HCT116 (cell line): ENCODE results near the gene ZSWIM3. TPM values are rescaled to one million over a fixed set of nuclear protein-coding genes. Genes with fewer than 3 reads are reported as not detected.

Source experiments
- ATAC-seq: fragments of 200-7000 bp; cut with Tn5 transposase; 2 replicates; pipeline ENCODE4 v1.9.1; 2020; ENCODE audit warnings: mild to moderate bottlenecking, moderate library complexity
- BruUV-seq: library from RNA; stranded (reverse); fragments of 400-500 nt; replicated peaks from 2 replicates; lab custom pipeline; 2021; lab: Mats Ljungman, UMichigan
- CTCF ChIA-PET: fragments of 300-600 bp; sonication (Branson Sonifier 250); formaldehyde crosslinking; loops from one replicate; lab custom pipeline; 2021; ENCODE audit warnings: antibody characterized with exemption; lab: Charles Lee
- POLR2A ChIA-PET: fragments of 300-600, 350-600 bp; sonication (Branson Sonifier 250); formaldehyde crosslinking; loops from one replicate; lab custom pipeline; 2021; ENCODE audit warnings: antibody characterized with exemption; lab: Charles Lee
- RAD21 ChIA-PET, 2 experiments: fragments of 300-600 bp; sonication (Branson Sonifier 250); formaldehyde crosslinking; loops; one replicate each; lab custom pipeline; 2023; ENCODE audit warnings: low total read pairs in 2 of 2; ENCODE audit not compliant: uncharacterized antibody in 2 of 2, unreplicated experiment in 2 of 2, low non-redundant PET in 1 of 2; lab: Charles Lee
- DNase-seq: peaks from one replicate; pipeline ENCODE4 v3.0.0-alpha.2; 2010; ENCODE audit warnings: low read depth, low spot score
- H2AFZ ChIP-seq: fragments of 200-600 bp; shearing (Covaris generic), sonication (generic); 2 replicates; pipeline ENCODE4 v1.6.1; 2017; ENCODE audit warnings: low read depth, mixed run types, mixed read lengths, antibody characterized with exemption, low read length; ENCODE audit not compliant: poor library complexity, severe bottlenecking
- H3K27ac ChIP-seq: 2 replicates; pipeline ENCODE4 v1.5.1; 2012; ENCODE audit warnings: low read depth, low read length
- H3K27me3 ChIP-seq: fragments of 200-600 bp; sonication (generic); 2 replicates; pipeline ENCODE4 v1.6.1; 2016; ENCODE audit warnings: mixed run types, low read length, mixed read lengths; ENCODE audit not compliant: insufficient read depth
- H3K36me3 ChIP-seq, 2 experiments: fragments of 200-500 bp in 1 of 2; fragments of 200-600 bp in 1 of 2; sonication (Bioruptor generic) in 1 of 2; sonication (generic) in 1 of 2; 2 replicates each; pipeline versions ENCODE4 v1.5.1 to v1.6.1; 2014 to 2016; ENCODE audit warnings: low read length in 2 of 2, inconsistent platforms in 1 of 2, mixed read lengths in 1 of 2, mixed run types in 1 of 2; ENCODE audit not compliant: insufficient read depth in 2 of 2, control insufficient read depth in 1 of 2
- H3K4me1 ChIP-seq, 2 experiments: fragments of 200-600 bp in 1 of 2; sonication (generic) in 1 of 2; 2 replicates each; pipeline versions ENCODE4 v1.5.1 to v1.6.1; 2012 to 2017; ENCODE audit warnings: low read length in 2 of 2, inconsistent platforms in 1 of 2, mild to moderate bottlenecking in 1 of 2, mixed read lengths in 1 of 2, mixed run types in 1 of 2, moderate library complexity in 1 of 2; ENCODE audit not compliant: insufficient read depth in 2 of 2, control insufficient read depth in 1 of 2
- H3K4me2 ChIP-seq: fragments of 200-600 bp; sonication (generic); 2 replicates; pipeline ENCODE4 v1.6.1; 2017; ENCODE audit warnings: mixed run types, low read length, mixed read lengths
- H3K4me3 ChIP-seq, 2 experiments: fragments of 200-600 bp in 1 of 2; sonication (generic) in 1 of 2; replicated peaks in 1 of 2; 2 replicates each; pipeline ENCODE4 v1.5.1; 2011 to 2016; ENCODE audit warnings: low read length in 2 of 2, control low read depth in 1 of 2, low read depth in 1 of 2, mild to moderate bottlenecking in 1 of 2, mixed read lengths in 1 of 2, mixed run types in 1 of 2
- H3K79me2 ChIP-seq: fragments of 200-600 bp; sonication (generic); 2 replicates; pipeline ENCODE4 v1.6.1; 2017; ENCODE audit warnings: mild to moderate bottlenecking, mixed run types, low read length, moderate library complexity, mixed read lengths; ENCODE audit not compliant: insufficient read depth
- H3K9ac ChIP-seq: fragments of 200-600 bp; sonication (generic); 2 replicates; pipeline ENCODE4 v1.6.1; 2016; ENCODE audit warnings: low read length, mixed read lengths
- H3K9me2 ChIP-seq: fragments of 200-600 bp; sonication (generic), shearing (Covaris generic); 2 replicates; pipeline ENCODE4 v1.6.1; 2017; ENCODE audit warnings: mixed run types, mild to moderate bottlenecking, moderate library complexity; ENCODE audit not compliant: insufficient read depth
- H3K9me3 ChIP-seq, 2 experiments: fragments of 200-500 bp in 1 of 2; fragments of 200-600 bp in 1 of 2; sonication (Bioruptor generic) in 1 of 2; sonication (generic) in 1 of 2; 2 replicates each; pipeline ENCODE4 v1.6.1; 2014 to 2017; ENCODE audit warnings: low read length in 2 of 2, mixed read lengths in 2 of 2, inconsistent platforms in 1 of 2, low read depth in 1 of 2, mild to moderate bottlenecking in 1 of 2, mixed run types in 1 of 2, moderate library complexity in 1 of 2; ENCODE audit not compliant: control insufficient read depth in 1 of 2, insufficient read depth in 1 of 2
- H4K20me1 ChIP-seq: fragments of 200-600 bp; sonication (generic), shearing (Covaris generic); 2 replicates; pipeline ENCODE4 v1.6.1; 2017; ENCODE audit warnings: mixed run types, mild to moderate bottlenecking, moderate library complexity; ENCODE audit not compliant: insufficient read depth
- ATF3 ChIP-seq: IDR thresholded peaks from 2 replicates; pipeline ENCODE4 v1.6.1; 2012
- CBX3 ChIP-seq: IDR thresholded peaks from 2 replicates; pipeline ENCODE4 v1.6.1; 2012; ENCODE audit warnings: low read depth
- CEBPB ChIP-seq: IDR thresholded peaks from 2 replicates; pipeline ENCODE4 v1.6.1; 2012; ENCODE audit warnings: low read depth
- EGR1 ChIP-seq: IDR thresholded peaks from 2 replicates; pipeline ENCODE4 v1.6.1; 2012; ENCODE audit warnings: low read depth
- ELF1 ChIP-seq: IDR thresholded peaks from 2 replicates; pipeline ENCODE4 v1.6.1; 2012; ENCODE audit warnings: low read depth, borderline replicate concordance
- EZH2 ChIP-seq: fragments of 200-600 bp; sonication (generic); IDR thresholded peaks from 2 replicates; pipeline ENCODE4 v1.6.1; 2017; ENCODE audit warnings: antibody characterized with exemption, mixed run types
- EZH2phosphoT487 ChIP-seq: fragments of 200-600 bp; IDR thresholded peaks from 2 replicates; pipeline ENCODE4 v1.6.1; 2018; ENCODE audit warnings: antibody characterized with exemption, borderline replicate concordance
- FOSL1 ChIP-seq: IDR thresholded peaks from 2 replicates; pipeline ENCODE4 v1.6.1; 2012; ENCODE audit warnings: low read depth
- JUND ChIP-seq: IDR thresholded peaks from 2 replicates; pipeline ENCODE4 v1.6.1; 2012
- POLR2A ChIP-seq: IDR thresholded peaks from 2 replicates; pipeline ENCODE4 v1.7.0; 2011; ENCODE audit warnings: borderline replicate concordance; ENCODE audit not compliant: insufficient read depth, insufficient read length; ENCODE audit errors: extremely low read depth
- RAD21 ChIP-seq: IDR thresholded peaks from 2 replicates; pipeline ENCODE4 v1.6.1; 2012; ENCODE audit warnings: low read depth, mild to moderate bottlenecking
- REST ChIP-seq: IDR thresholded peaks from 2 replicates; pipeline ENCODE4 v1.6.1; 2012; ENCODE audit warnings: low read depth
- SIN3A ChIP-seq: IDR thresholded peaks from 2 replicates; pipeline ENCODE4 v1.6.1; 2012; ENCODE audit warnings: low read depth
- SP1 ChIP-seq: IDR thresholded peaks from 2 replicates; pipeline ENCODE4 v1.6.1; 2012; ENCODE audit warnings: low read depth
- SRF ChIP-seq: IDR thresholded peaks from 2 replicates; pipeline ENCODE4 v1.6.1; 2012; ENCODE audit warnings: low read depth
- TCF7L2 ChIP-seq: IDR thresholded peaks from 2 replicates; pipeline ENCODE4 v1.7.0; 2011; ENCODE audit warnings: borderline replicate concordance, inconsistent platforms; ENCODE audit not compliant: insufficient read depth, insufficient read length; ENCODE audit errors: extremely low read depth
- ZBTB33 ChIP-seq: IDR thresholded peaks from 2 replicates; pipeline ENCODE4 v1.6.1; 2011; ENCODE audit warnings: mild to moderate bottlenecking, low read length, moderate library complexity; ENCODE audit not compliant: insufficient replicate concordance; ENCODE audit errors: extremely low read depth
- ZFX ChIP-seq: fragments of 450-650 bp; IDR thresholded peaks from 2 replicates; pipeline ENCODE4 v1.6.1; 2017
- ZNF274 ChIP-seq: fragments of 200-500 bp; sonication (Bioruptor generic); IDR thresholded peaks from 2 replicates; pipeline ENCODE4 v1.6.1; 2014; ENCODE audit warnings: mild to moderate bottlenecking, low read depth, low read length, inconsistent platforms
- intact Hi-C: fragments of 100-400 bp; cut with micrococcal nuclease; formaldehyde crosslinking; loops from 2 replicates; pipeline ENCODE4 v1.10.0; 2022
- total RNA-seq: library from RNA; stranded (reverse); gene quantifications from one replicate; pipeline ENCODE4 v1.2.1, GENCODE V29; 2021; ENCODE audit not compliant: unreplicated experiment

Gene ZSWIM3
- total RNA-seq, 1 experiment from 2014 or later, result 1.8 TPM

GRCh38 chr20:45913116-45913515 is 55.7 kb downstream of the ZSWIM3 start:
- Histone ChIP-seq H3K27me3 (no peaks in the 10 kb centered on the region), H2AFZ (no peak overlapping the region), H3K79me2 (no peaks in the 10 kb centered on the region), H3K9me2 (no peaks in the 10 kb centered on the region), H3K9me3 (no peaks in the 10 kb centered on the region), H3K9ac (no peak overlapping the region), H3K4me2 (no peak overlapping the region), H3K4me1 (peaks cover 0 to 15% of the 10 kb centered on the region in 2 experiments; a peak in 3 of 4 replicates), H3K4me3 (no peak overlapping the region), H3K36me3 (no peaks in the 10 kb centered on the region), H4K20me1 (no peaks in the 10 kb centered on the region), H3K27ac (no peak overlapping the region)
- DNase-seq, result no peak
- BruUV-seq, result no TSS peak
- RAD21 ChIA-PET, result no interaction called here
- TF ChIP-seq EZH2 (no peak), CBX3 (no peak), ZFX (no peak), POLR2A (no peak), JUND (no peak), EGR1 (no peak), FOSL1 (no peak), ZNF274 (no peak), SIN3A (no peak), ATF3 (no peak), ELF1 (no peak), EZH2phosphoT487 (no peak), SRF (no peak), REST (no peak), CEBPB (no peak), ZBTB33 (no peak), RAD21 (no peak), SP1 (no peak), TCF7L2 (no peak)
- POLR2A ChIA-PET, result no interaction called here
- intact Hi-C loops, result no loop called here
- ATAC-seq, result no peak
- CTCF ChIA-PET, result no interaction called here
